K562 (cell line): Measurements from ENCODE around the gene FAM149B1. TPM values are rescaled to one million over a fixed set of nuclear protein-coding genes. Genes with fewer than 3 reads are reported as not detected.
A peak's percentile ranks its signal among the peaks of the same experiment; 100 is the strongest.

ENCODE experiments used
- ATAC-seq: fragments of 200-7000 bp; cut with Tn5 transposase; 3 replicates; pipeline ENCODE4 v1.9.1; 2020; ENCODE audit warnings: moderate library complexity
- BruUV-seq: library from RNA; stranded (reverse); fragments of 400-500 nt; replicated peaks from 2 replicates; lab custom pipeline; 2021; lab: Mats Ljungman, UMichigan
- CTCF ChIA-PET: fragments of 300-600 bp; formaldehyde crosslinking; extraction: SDS; loops from one replicate; lab custom pipeline; 2021; ENCODE audit warnings: low intra/inter-chr PET ratio; lab: Yijun Ruan, JAX
- POLR2A ChIA-PET: fragments of 300-600, 350-650 bp; sonication (Branson Sonifier 250); formaldehyde crosslinking; extraction: SDS; loops from one replicate; lab custom pipeline; 2021; ENCODE audit warnings: antibody characterized with exemption, inconsistent platforms; lab: Yijun Ruan, JAX
- DNase-seq, 4 experiments: peaks; one replicate each; pipeline versions ENCODE4 v3.0.0 to v3.0.0-alpha.2; 2011 to 2018; ENCODE audit warnings: low spot score in 3 of 4, mixed read lengths in 3 of 4; ENCODE audit errors: extremely low read depth in 1 of 4
- FAIRE-seq: peaks from 2 replicates; lab custom pipeline; 2011; peaks lifted over from hg19 to GRCh38; lab: Jason Lieb, UNC
- H2AFZ ChIP-seq: 2 replicates; pipeline ENCODE4 v1.6.0; 2011; ENCODE audit warnings: low read depth, low read length, control low read depth, inconsistent platforms
- H3K27ac ChIP-seq: fragments of 200-600 bp; 3 replicates; pipeline ENCODE4 v1.8.0; 2011; ENCODE audit warnings: low read depth, mild to moderate bottlenecking, control low read depth, inconsistent platforms, low read length, moderate library complexity, mixed read lengths; ENCODE audit errors: extremely low read depth
- H3K27me3 ChIP-seq, 2 experiments: fragments of 300-600 bp in 1 of 2; 2 replicates in 1 of 2; 3 replicates in 1 of 2; pipeline versions ENCODE4 v1.6.0 to v1.8.0; 2011; ENCODE audit warnings: inconsistent platforms in 2 of 2, low read length in 2 of 2, mild to moderate bottlenecking in 1 of 2, mixed read lengths in 1 of 2, moderate library complexity in 1 of 2; ENCODE audit not compliant: control insufficient read depth in 2 of 2, insufficient read depth in 2 of 2
- H3K36me3 ChIP-seq: fragments of 300-600 bp; 3 replicates; pipeline ENCODE4 v1.8.0; 2011; ENCODE audit warnings: mild to moderate bottlenecking, low read length, inconsistent platforms; ENCODE audit not compliant: control insufficient read depth, insufficient read depth
- H3K4me1 ChIP-seq, 2 experiments: fragments of 200-600 bp in 1 of 2; replicated peaks in 1 of 2; 2 replicates in 1 of 2; 3 replicates in 1 of 2; pipeline versions ENCODE4 v1.5.1 to v1.8.0; 2011; ENCODE audit warnings: inconsistent platforms in 2 of 2, low read length in 2 of 2, mild to moderate bottlenecking in 1 of 2, mixed read lengths in 1 of 2, moderate library complexity in 1 of 2; ENCODE audit not compliant: control insufficient read depth in 2 of 2, insufficient read depth in 2 of 2
- H3K4me2 ChIP-seq: 2 replicates; pipeline ENCODE4 v1.6.1; 2011; ENCODE audit warnings: low read length, control low read depth, inconsistent platforms, mixed read lengths; ENCODE audit not compliant: insufficient read depth
- H3K4me3 ChIP-seq: fragments of 200-600 bp; sonication (generic), shearing (Covaris generic); 2 replicates; pipeline ENCODE4 v1.5.1; 2016; ENCODE audit warnings: control low read depth, inconsistent platforms
- H3K79me2 ChIP-seq: fragments of 200-600 bp; 3 replicates; pipeline ENCODE4 v1.8.0; 2011; ENCODE audit warnings: low read length, inconsistent platforms; ENCODE audit not compliant: control insufficient read depth, insufficient read depth
- H3K9ac ChIP-seq, 2 experiments: 2 replicates each; pipeline versions ENCODE4 v1.6.0 to v1.6.1; 2011; ENCODE audit warnings: low read depth in 2 of 2, low read length in 2 of 2, control low read depth in 1 of 2, inconsistent platforms in 1 of 2, mild to moderate bottlenecking in 1 of 2, mixed read lengths in 1 of 2; ENCODE audit not compliant: insufficient read depth in 1 of 2
- H3K9me1 ChIP-seq: one replicate; pipeline ENCODE4 v1.6.0; 2011; ENCODE audit warnings: inconsistent platforms, mild to moderate bottlenecking, low read length, moderate library complexity; ENCODE audit not compliant: control insufficient read depth, insufficient read depth
- H3K9me3 ChIP-seq: replicated peaks from 2 replicates; pipeline ENCODE4 v1.5.1; 2011; ENCODE audit warnings: low read depth, low read length, inconsistent platforms; ENCODE audit not compliant: control insufficient read depth, insufficient read depth
- H4K20me1 ChIP-seq: replicated peaks from 2 replicates; pipeline ENCODE4 v1.6.1; 2011; ENCODE audit warnings: low read length, inconsistent platforms, mixed read lengths; ENCODE audit not compliant: control insufficient read depth, insufficient read depth
- ARHGAP35 ChIP-seq: fragments of 450-650 bp; IDR thresholded peaks from 2 replicates; pipeline ENCODE4 v1.6.1; 2018; ENCODE audit not compliant: partially characterized antibody
- ESRRA ChIP-seq: fragments of 450-650 bp; IDR thresholded peaks from 2 replicates; pipeline ENCODE4 v1.6.1; 2014; ENCODE audit warnings: low read depth, mild to moderate bottlenecking, moderate library complexity, borderline replicate concordance
- NR2C2 ChIP-seq, 2 experiments: fragments of 200-800 bp in 1 of 2; sonication (Bioruptor generic) in 1 of 2; sonication (generic) in 1 of 2; formaldehyde crosslinking in 1 of 2; IDR thresholded peaks; 2 replicates each; pipeline versions ENCODE4 v1.6.1 to v1.8.0; 2016 to 2022; ENCODE audit warnings: mild to moderate bottlenecking in 1 of 2, missing compliant biosample characterization in 1 of 2, missing genetic modification characterization in 1 of 2, missing genetic modification reagents in 1 of 2
- RFX1 ChIP-seq: fragments of 450-650 bp; IDR thresholded peaks from 2 replicates; pipeline ENCODE4 v1.6.1; 2016; ENCODE audit warnings: mild to moderate bottlenecking, moderate library complexity
- ZNF121 ChIP-seq: sonication (generic); formaldehyde crosslinking; conservative IDR thresholded peaks from 2 replicates; pipeline ENCODE4 v1.8.0; 2022; ENCODE audit warnings: missing genetic modification reagents
- ZNF146 ChIP-seq: IDR thresholded peaks from one replicate; pipeline ENCODE4 v1.6.1; 2018; ENCODE audit warnings: missing compliant biosample characterization; ENCODE audit not compliant: unreplicated experiment
- ZNF561 ChIP-seq: fragments of 450-650 bp; formaldehyde crosslinking; conservative IDR thresholded peaks from 2 replicates; pipeline ENCODE4 v1.4.0; 2020; ENCODE audit warnings: mild to moderate bottlenecking, moderate library complexity
- WGBS: fragments of 100-300 bp; shearing (Covaris generic); methylation state at CpG from one replicate; pipeline ENCODE4 v1.1.6; 2016; ENCODE audit warnings: low coverage, mixed read lengths; ENCODE audit not compliant: insufficient coverage; ENCODE audit errors: missing lambda C conversion rate; 5-methylcytosine and 5-hydroxymethylcytosine counted together
- in situ Hi-C: fragments of 300-500 bp; cut with MboI; formaldehyde crosslinking; loops from 4 replicates; pipeline ENCODE4 v1.15.0; 2018; ENCODE audit warnings: inconsistent platforms, mixed read lengths
- intact Hi-C: fragments of 100-400 bp; cut with micrococcal nuclease; formaldehyde crosslinking; loops from 2 replicates; pipeline ENCODE4 v1.14.2; 2022
- polyA plus RNA-seq, 8 experiments: library from polyadenylated mRNA; depleted of rRNA in 4 of 8; stranded (reverse) in 5 of 8; unstranded in 3 of 8; fragments of >200 nt; fragmentation: Nextera tagmentation in 2 of 8; fragmentation: Illumina TruSeq in 1 of 8; extraction: Ambion mirVana in 2 of 8; extraction: Trizol in 1 of 8; gene quantifications; 2 replicates each; pipeline versions ENCODE4 v1.2.1 to v1.2.3, GENCODE V29; 2011 to 2014; ENCODE audit warnings: inconsistent platforms in 1 of 8, missing spikeins in 1 of 8
- total RNA-seq, 7 experiments: library from RNA; depleted of rRNA in 6 of 7; stranded (reverse); fragments of >200 nt in 6 of 7; fragmentation: Illumina TruSeq in 2 of 7; extraction: Trizol in 2 of 7; gene quantifications; 2 replicates each; pipeline versions ENCODE4 v1.2.1 to v1.2.3, GENCODE V29; 2011 to 2021; ENCODE audit warnings: low replicate concordance in 1 of 7

The FAM149B1 gene
- total and polyA plus RNA-seq, 9 of the 15 experiments (the other 6 are each of a cell fraction or from before 2014, with no cell fraction given): 4.2 to 18.5 (median 9.3) TPM

GRCh38 chr10:73210395-73211105 lies 42.6 kb downstream of the FAM149B1 start:
- no peak overlapping the region for H3K4me2 ChIP-seq
- no peak overlapping the region for H3K4me3 ChIP-seq
- H3K9me3 ChIP-seq: no peaks in the 10 kb centered on the region; the same call in 1 of the 2 replicates
- no peaks in the 10 kb centered on the region for H3K36me3 ChIP-seq
- in situ Hi-C loops: no loop called here
- no peaks in the 10 kb centered on the region for H3K79me2 ChIP-seq
- DNase-seq (no peak), ATAC-seq (no peak), FAIRE-seq (no peak)
- H3K27ac ChIP-seq: no peak overlapping the region
- CTCF ChIA-PET: no interaction called here
- H4K20me1 ChIP-seq: no peaks in the 10 kb centered on the region
- TF ChIP-seq ZNF146 (no peak), ARHGAP35 (no peak), ZNF121 (CRISPR knock-in tag) (peak; percentile 70)
- intact Hi-C loops: no loop called here
- no peaks in the 10 kb centered on the region for H3K27me3 ChIP-seq
- H3K4me1 ChIP-seq: peaks cover 0 to 10% of the 10 kb centered on the region in 2 experiments; a peak in 2 of 5 replicates
- POLR2A ChIA-PET: interaction anchor here (0.5 to 1.2 kb wide), 3 partner anchors 11 to 112 kb away, joined by 3 read pairs; no protein-coding TSS in a partner anchor
- no TSS peak for BruUV-seq
- no peaks in the 10 kb centered on the region for H3K9me1 ChIP-seq
- WGBS: 58% methylated on average over 3 of the region's 3 CpGs
- no peak overlapping the region for H2AFZ ChIP-seq
- H3K9ac ChIP-seq: no peak overlapping the region

DNA sequence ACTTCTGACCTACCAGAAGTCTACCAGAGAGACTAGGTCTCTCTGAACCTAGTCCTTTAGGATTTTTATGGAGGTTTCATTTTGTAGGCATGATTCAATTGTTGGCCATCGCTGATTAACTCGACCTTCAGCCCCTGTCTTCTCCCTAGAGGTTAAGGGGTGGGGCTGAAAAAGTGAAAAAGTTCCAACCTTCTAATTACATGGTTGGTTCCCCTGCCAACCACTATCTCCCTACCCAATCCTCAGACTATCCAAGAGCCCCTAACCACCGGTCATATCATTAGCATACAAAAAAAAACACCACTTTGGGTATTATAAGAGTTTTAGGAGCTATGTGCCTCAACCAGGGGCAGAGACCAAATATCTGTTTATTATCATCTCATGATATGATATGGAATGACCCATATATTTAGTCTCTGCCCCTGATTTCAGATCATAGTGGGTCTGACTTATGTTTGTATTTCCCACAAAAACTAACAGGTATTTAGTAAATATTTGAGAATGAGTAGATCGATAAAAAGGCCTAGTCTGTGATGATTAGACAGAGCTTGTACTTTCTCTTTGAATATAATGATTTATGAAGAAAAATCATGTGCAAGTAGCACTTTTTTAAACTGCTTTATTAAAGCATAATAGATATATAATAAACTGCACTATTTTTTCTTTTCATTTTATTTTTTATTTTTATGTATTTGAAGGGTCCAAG lies 43.3 kb downstream of the FAM149B1 start:
- Histone ChIP-seq H3K9me1 (no peaks in the 10 kb centered on the region), H3K79me2 (no peaks in the 10 kb centered on the region), H3K4me3 (no peak overlapping the region), H3K36me3 (no peaks in the 10 kb centered on the region), H3K4me2 (no peak overlapping the region), H2AFZ (no peak overlapping the region), H3K4me1 (peaks cover 0 to 10% of the 10 kb centered on the region in 2 experiments; a peak in 2 of 5 replicates), H3K27ac (no peak overlapping the region), H3K9me3 (no peaks in the 10 kb centered on the region; the same call in 1 of the 2 replicates), H4K20me1 (no peaks in the 10 kb centered on the region), H3K27me3 (no peaks in the 10 kb centered on the region), H3K9ac (no peak overlapping the region)
- in situ Hi-C loops (no loop called here), intact Hi-C loops (no loop called here)
- TF ChIP-seq ZNF561 (CRISPR knock-in tag) (no peak), ESRRA (peak; percentile 62; the same call in 1 of the 2 replicates), RFX1 (peak; percentile 18; the same call in 1 of the 2 replicates), NR2C2 (CRISPR knock-in tag; IDR thresholded peaks at IDR 0.05) (no peak), NR2C2 (tag; IDR thresholded peaks at IDR 0.05) (peak; percentile 61; the same call in 1 of the 2 replicates)
- no TSS peak for BruUV-seq
- ChIA-PET CTCF (no interaction called here), POLR2A (interaction anchor here (0.6 to 1.2 kb wide), 5 partner anchors 12 to 1429 kb away, joined by 3 read pairs; no protein-coding TSS in a partner anchor)
- ATAC-seq (peak; percentile 48; the same call in 2 of the 3 replicates), DNase-seq (no peak), FAIRE-seq (no peak)
- 24% methylated on average over 4 of the region's 4 CpGs for WGBS
